K562 (cell line): ENCODE results near the gene OSBPL10.

Experiments used
- BRCA1 ChIP-seq, 2 experiments: fragments of 450-650 bp in 1 of 2; sonication (generic) in 1 of 2; formaldehyde crosslinking in 1 of 2; IDR thresholded peaks; 2 replicates each; pipeline versions ENCODE4 v1.5.0 to v1.6.1; 2017 to 2020; ENCODE audit warnings: mild to moderate bottlenecking in 1 of 2, missing genetic modification reagents in 1 of 2
- CBX5 ChIP-seq: IDR thresholded peaks from 2 replicates; pipeline ENCODE4 v1.6.1; 2014; ENCODE audit warnings: low read depth, borderline replicate concordance
- KAT7 ChIP-seq: sonication (generic); formaldehyde crosslinking; IDR thresholded peaks from 2 replicates; pipeline ENCODE4 v1.8.0; 2022; ENCODE audit warnings: missing genetic modification reagents, mild to moderate bottlenecking, borderline replicate concordance
- NCOA2 ChIP-seq, 2 experiments: fragments of 450-650 bp; IDR thresholded peaks; 2 replicates each; pipeline ENCODE4 v1.6.1; 2018; ENCODE audit warnings: mild to moderate bottlenecking in 2 of 2, moderate library complexity in 1 of 2; ENCODE audit not compliant: partially characterized antibody in 2 of 2
- POLR2A ChIP-seq: fragments of 450-650 bp; conservative IDR thresholded peaks from 2 replicates; pipeline ENCODE4 v1.6.1; 2016
- SREBF2 ChIP-seq: sonication (generic); formaldehyde crosslinking; IDR thresholded peaks from 2 replicates; pipeline ENCODE4 v1.4.0; 2020; ENCODE audit warnings: mild to moderate bottlenecking, missing genetic modification reagents
- ZFX ChIP-seq: sonication (generic); formaldehyde crosslinking; IDR thresholded peaks from 2 replicates; pipeline ENCODE4 v1.8.0; 2022; ENCODE audit warnings: mild to moderate bottlenecking, missing genetic modification reagents, moderate library complexity
- ZNF3 ChIP-seq: fragments of 250-450 bp; sonication (Bioruptor Pico); IDR thresholded peaks from 2 replicates; pipeline ENCODE4 v1.5.0; 2021; ENCODE audit warnings: mild to moderate bottlenecking, moderate library complexity
- TF ChIP-seq, protein P1 (sequence below): fragments of 450-650 bp; IDR thresholded peaks from 2 replicates; pipeline ENCODE4 v1.6.1; 2018; ENCODE audit not compliant: partially characterized antibody
- TF ChIP-seq, protein P2 (sequence below), 2 experiments: IDR thresholded peaks; 2 replicates each; pipeline ENCODE4 v1.6.1; 2012; ENCODE audit warnings: improper control_type of control experiment in 2 of 2, low read depth in 2 of 2, low read length in 2 of 2, borderline replicate concordance in 1 of 2

DNA sequence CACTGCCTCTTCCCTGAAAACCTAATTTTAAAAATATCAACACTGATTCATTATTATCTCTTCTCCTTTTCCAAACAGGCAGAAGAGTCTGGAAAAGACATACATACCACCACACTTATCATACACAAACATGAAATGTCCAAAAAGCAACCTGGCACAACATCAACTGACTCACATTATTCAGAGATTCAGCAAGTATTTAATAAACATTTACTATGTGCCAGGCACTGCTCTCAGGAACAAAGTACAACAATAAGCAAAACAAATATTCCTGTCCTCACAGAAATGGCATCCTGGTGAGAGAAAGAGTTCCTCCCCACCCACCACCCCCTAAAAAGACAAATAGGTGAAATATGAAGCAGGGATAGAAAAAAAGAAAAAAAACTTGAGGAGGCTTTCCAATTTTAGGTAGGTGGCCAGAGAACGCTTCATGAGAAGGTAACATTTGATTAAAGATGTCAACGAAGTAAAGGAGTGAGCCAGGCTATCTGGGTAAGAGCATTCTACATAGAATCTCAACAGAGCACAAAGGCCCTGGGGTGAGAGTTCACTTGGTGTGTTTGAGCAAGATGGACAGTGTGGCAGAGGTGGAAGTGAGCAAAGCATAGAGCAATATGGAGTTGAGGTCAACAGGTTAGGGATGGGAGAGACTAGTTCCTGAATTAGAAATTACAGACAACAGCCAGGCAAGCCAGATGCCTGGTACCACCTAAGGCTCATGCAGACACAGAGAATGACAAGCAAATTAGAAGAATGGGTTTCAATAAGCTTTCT, 141.7 kb downstream of the OSBPL10 start:
- TF ChIP-seq ZNF3 (CRISPR knock-in tag), result no peak
- no peak for TF ChIP-seq KAT7 (CRISPR knock-in tag)
- no peak for TF ChIP-seq SREBF2 (CRISPR knock-in tag)
- TF ChIP-seq, protein P1, sequence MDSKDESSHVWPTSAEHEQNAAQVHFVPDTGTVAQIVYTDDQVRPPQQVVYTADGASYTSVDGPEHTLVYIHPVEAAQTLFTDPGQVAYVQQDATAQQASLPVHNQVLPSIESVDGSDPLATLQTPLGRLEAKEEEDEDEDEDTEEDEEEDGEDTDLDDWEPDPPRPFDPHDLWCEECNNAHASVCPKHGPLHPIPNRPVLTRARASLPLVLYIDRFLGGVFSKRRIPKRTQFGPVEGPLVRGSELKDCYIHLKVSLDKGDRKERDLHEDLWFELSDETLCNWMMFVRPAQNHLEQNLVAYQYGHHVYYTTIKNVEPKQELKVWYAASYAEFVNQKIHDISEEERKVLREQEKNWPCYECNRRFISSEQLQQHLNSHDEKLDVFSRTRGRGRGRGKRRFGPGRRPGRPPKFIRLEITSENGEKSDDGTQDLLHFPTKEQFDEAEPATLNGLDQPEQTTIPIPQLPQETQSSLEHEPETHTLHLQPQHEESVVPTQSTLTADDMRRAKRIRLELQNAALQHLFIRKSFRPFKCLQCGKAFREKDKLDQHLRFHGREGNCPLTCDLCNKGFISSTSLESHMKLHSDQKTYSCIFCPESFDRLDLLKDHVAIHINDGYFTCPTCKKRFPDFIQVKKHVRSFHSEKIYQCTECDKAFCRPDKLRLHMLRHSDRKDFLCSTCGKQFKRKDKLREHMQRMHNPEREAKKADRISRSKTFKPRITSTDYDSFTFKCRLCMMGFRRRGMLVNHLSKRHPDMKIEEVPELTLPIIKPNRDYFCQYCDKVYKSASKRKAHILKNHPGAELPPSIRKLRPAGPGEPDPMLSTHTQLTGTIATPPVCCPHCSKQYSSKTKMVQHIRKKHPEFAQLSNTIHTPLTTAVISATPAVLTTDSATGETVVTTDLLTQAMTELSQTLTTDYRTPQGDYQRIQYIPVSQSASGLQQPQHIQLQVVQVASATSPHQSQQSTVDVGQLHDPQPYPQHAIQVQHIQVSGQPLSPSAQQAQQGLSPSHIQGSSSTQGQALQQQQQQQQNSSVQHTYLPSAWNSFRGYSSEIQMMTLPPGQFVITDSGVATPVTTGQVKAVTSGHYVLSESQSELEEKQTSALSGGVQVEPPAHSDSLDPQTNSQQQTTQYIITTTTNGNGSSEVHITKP, result no peak
- TF ChIP-seq, protein P2, sequence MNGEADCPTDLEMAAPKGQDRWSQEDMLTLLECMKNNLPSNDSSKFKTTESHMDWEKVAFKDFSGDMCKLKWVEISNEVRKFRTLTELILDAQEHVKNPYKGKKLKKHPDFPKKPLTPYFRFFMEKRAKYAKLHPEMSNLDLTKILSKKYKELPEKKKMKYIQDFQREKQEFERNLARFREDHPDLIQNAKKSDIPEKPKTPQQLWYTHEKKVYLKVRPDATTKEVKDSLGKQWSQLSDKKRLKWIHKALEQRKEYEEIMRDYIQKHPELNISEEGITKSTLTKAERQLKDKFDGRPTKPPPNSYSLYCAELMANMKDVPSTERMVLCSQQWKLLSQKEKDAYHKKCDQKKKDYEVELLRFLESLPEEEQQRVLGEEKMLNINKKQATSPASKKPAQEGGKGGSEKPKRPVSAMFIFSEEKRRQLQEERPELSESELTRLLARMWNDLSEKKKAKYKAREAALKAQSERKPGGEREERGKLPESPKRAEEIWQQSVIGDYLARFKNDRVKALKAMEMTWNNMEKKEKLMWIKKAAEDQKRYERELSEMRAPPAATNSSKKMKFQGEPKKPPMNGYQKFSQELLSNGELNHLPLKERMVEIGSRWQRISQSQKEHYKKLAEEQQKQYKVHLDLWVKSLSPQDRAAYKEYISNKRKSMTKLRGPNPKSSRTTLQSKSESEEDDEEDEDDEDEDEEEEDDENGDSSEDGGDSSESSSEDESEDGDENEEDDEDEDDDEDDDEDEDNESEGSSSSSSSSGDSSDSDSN (IDR thresholded peaks at IDR 0.05; ENCODE audit: borderline replicate concordance in 1 of 2, low read depth in 2 of 2, low read length in 2 of 2), result no peak
- no peak for TF ChIP-seq BRCA1 (IDR thresholded peaks at IDR 0.05)
- no peak for TF ChIP-seq BRCA1 (CRISPR knock-in tag; IDR thresholded peaks at IDR 0.05)
- no peak for TF ChIP-seq CBX5
- TF ChIP-seq NCOA2 (IDR thresholded peaks at IDR 0.05; ENCODE audit: partially characterized antibody in 2 of 2), result no peak
- no peak for TF ChIP-seq ZFX
- TF ChIP-seq POLR2A, result no peak
